KOPT-K1 (cell line): ENCODE measurements around the gene MCCC1.
"Not testable (repeated sequence)": the region's sequence is repeated elsewhere in the genome, so short reads cannot be mapped to it uniquely, and the experiment has no call there.

Experiments
- H3K27ac ChIP-seq: fragments of 200-600 bp; sonication (generic); 2 replicates; pipeline ENCODE4 v1.5.1; 2016; ENCODE audit warnings: antibody characterized with exemption, mild to moderate bottlenecking, low read depth, low read length; ENCODE audit not compliant: poor library complexity, severe bottlenecking
- H3K36me3 ChIP-seq: fragments of 200-600 bp; sonication (generic); 2 replicates; pipeline ENCODE4 v1.5.1; 2017; ENCODE audit warnings: antibody characterized with exemption, mild to moderate bottlenecking, low read length, moderate library complexity; ENCODE audit not compliant: insufficient read depth
- H3K9me3 ChIP-seq: fragments of 200-600 bp; sonication (generic); 2 replicates; pipeline ENCODE4 v1.5.1; 2017; ENCODE audit warnings: antibody characterized with exemption, low read length, mild to moderate bottlenecking; ENCODE audit not compliant: insufficient read depth, poor library complexity, severe bottlenecking

Gene MCCC1

GRCh38 chr3:182999767-183000166, 99.5 kb downstream of the MCCC1 start:
- Histone ChIP-seq H3K9me3 (no peaks in the 10 kb centered on the region), H3K36me3 (no peaks in the 10 kb centered on the region), H3K27ac (no peak overlapping the region)

- H3K27ac ChIP-seq, H3K9me3 ChIP-seq, H3K36me3 ChIP-seq: not testable (repeated sequence)
Observed at GRCh38 chr3:182993486-182994201, 105.7 kb downstream of the MCCC1 start.

- no peak overlapping the region for H3K27ac ChIP-seq
- H3K36me3 ChIP-seq, result no peaks in the 10 kb centered on the region
- no peaks in the 10 kb centered on the region for H3K9me3 ChIP-seq
Observed at GRCh38 chr3:182989566-182989965, 109.7 kb downstream of the MCCC1 start.

DNA sequence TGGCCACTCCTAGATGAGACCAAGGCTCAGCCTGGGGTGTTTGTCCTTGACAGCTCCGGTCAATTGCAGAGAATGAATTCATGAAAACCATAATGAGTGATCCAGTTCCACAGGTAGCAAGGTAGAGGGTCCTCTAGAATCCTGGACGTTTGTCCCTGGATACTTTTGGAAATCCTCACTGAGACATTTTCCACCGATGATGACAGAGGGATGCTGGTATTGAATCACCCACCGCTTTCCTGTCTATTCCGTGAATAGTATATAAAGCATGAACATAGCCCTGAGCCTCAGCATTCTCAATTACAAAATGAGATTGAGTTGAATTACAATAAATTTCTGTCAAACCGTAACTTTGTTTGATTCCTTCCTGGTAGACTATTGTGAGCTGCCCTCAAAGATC, 113.3 kb downstream of the MCCC1 start:
- Histone ChIP-seq H3K9me3 (no peaks in the 10 kb centered on the region), H3K36me3 (no peaks in the 10 kb centered on the region), H3K27ac (no peak overlapping the region)

- H3K27ac ChIP-seq, result no peak overlapping the region
- H3K36me3 ChIP-seq, result no peaks in the 10 kb centered on the region
- no peaks in the 10 kb centered on the region for H3K9me3 ChIP-seq
Observed at GRCh38 chr3:182983876-182984275, 115.4 kb downstream of the MCCC1 start.

- peak overlapping the region; percentile 69 for H3K27ac ChIP-seq
- H3K36me3 ChIP-seq, result no peaks in the 10 kb centered on the region
- H3K9me3 ChIP-seq, result no peaks in the 10 kb centered on the region
Observed at GRCh38 chr3:182981038-182981380, 118.3 kb downstream of the MCCC1 start.

GRCh38 chr3:182980204-182981037, 118.9 kb downstream of the MCCC1 start, which contains the start of gene DCUN1D1:
Gene DCUN1D1, minus strand, starts transcription at chr3:182980538. Its CDS starts 49 bp downstream, at chr3:182980489.
- Histone ChIP-seq H3K27ac (peak within 1 kb of the TSS; percentile 69), H3K36me3 (no peaks in the 10 kb centered on the region), H3K9me3 (no peaks in the 10 kb centered on the region)

- H3K36me3 ChIP-seq, result no peaks in the 10 kb centered on the region
- peak overlapping the region; percentile 69 for H3K27ac ChIP-seq
- no peaks in the 10 kb centered on the region for H3K9me3 ChIP-seq
Observed at GRCh38 chr3:182979674-182980191, 119.6 kb downstream of the MCCC1 start.

DNA sequence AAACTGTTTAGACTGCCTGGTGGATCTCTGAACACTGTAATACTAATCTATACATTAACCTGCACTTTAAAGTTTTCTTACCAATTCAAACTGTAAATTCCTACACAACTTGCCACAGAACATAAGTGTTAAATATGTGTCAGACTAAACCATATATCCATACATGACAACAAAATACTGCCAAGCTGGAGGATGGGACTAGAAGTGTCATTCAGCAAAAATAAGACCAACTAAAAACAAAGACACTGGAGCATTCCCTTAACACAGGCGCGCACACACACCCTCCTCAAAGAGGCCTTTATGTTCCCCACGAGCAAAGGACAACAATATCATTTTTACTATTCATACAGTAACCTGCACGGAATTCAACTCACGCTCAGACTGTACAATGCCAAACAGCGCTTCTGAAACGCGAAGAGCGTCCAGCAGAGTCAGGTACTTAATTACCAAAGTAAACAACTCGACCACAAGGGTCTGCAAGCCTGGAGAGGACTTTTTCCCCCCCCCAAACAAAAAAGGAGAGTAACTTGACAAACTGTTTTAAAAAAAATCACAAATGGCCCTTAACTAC, 120.1 kb downstream of the MCCC1 start:
- Histone ChIP-seq H3K27ac (peak overlapping the region; percentile 69), H3K36me3 (no peaks in the 10 kb centered on the region), H3K9me3 (no peaks in the 10 kb centered on the region)

DNA sequence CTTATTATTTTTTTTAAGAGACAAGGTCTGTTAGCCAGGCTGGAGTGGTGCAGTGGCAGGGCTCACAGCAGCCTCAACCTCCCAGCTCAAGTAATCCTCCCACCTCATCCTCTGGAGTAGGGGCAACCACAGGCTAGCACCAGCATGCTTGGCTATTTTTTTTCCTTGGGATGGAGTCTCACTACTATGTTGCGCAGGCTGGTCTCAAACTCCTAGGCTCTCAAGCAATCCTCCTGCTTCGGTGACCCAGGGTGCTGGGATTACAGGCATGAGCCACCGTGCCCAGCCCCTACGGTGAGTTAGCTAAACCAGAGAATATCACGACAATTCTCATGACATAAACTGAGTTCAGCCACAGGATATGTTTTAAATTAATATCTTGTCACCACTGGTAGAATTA, 120.9 kb downstream of the MCCC1 start:
- no peaks in the 10 kb centered on the region for H3K9me3 ChIP-seq
- no peak overlapping the region for H3K27ac ChIP-seq

DNA sequence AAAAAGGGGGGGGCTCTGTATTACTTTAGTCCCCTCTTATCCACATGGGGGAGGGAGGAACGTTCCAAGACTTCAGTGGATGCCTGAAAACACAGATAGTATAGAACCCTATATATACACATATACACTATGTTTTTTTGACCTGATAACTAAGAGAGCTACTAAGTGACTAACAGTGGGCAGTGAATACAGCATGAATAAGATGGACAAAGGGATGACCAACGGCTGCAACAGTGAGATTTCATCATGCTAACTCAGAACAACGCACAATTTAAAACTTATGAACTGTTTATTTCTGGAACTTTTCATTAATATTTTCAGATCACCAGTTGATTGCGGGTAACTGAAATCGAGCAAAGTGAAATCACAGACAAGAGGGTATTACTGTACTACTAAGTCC, 126.2 kb downstream of the MCCC1 start:
- no peak overlapping the region for H3K27ac ChIP-seq
- no peaks in the 10 kb centered on the region for H3K36me3 ChIP-seq
- H3K9me3 ChIP-seq, result no peaks in the 10 kb centered on the region

More for the DNA sequence above, 120.9 kb downstream of the MCCC1 start:
- H3K36me3 ChIP-seq, result no peaks in the 10 kb centered on the region

DNA sequence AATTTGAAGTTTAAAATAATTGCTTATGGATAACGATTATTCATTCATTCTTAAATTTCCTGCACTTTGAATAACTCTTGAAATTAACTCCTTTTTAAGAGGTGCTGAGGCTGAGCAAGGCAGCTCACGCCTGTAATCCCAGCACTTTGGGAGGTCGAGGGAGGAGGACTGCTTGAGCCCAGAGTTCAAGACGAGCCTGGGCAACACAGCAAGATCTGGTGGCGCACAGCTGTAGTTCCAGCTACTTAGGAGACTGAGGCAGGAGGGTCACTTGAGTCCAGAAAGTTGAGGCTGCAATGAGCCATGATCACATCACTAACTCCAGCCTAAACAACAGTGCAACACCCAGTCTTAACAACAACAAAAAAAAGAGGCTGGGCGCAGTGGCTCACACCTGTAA, 126.9 kb downstream of the MCCC1 start:
- Histone ChIP-seq H3K9me3 (no peaks in the 10 kb centered on the region), H3K36me3 (no peaks in the 10 kb centered on the region), H3K27ac (no peak overlapping the region)

GRCh38 chr3:182971637-182972036, 127.7 kb downstream of the MCCC1 start:
- H3K9me3 ChIP-seq, result no peaks in the 10 kb centered on the region
- no peak overlapping the region for H3K27ac ChIP-seq
- H3K36me3 ChIP-seq, result no peaks in the 10 kb centered on the region

- Histone ChIP-seq H3K9me3 (no peaks in the 10 kb centered on the region), H3K27ac (no peak overlapping the region)
Observed at GRCh38 chr3:182970811-182971418, 128.4 kb downstream of the MCCC1 start.

DNA sequence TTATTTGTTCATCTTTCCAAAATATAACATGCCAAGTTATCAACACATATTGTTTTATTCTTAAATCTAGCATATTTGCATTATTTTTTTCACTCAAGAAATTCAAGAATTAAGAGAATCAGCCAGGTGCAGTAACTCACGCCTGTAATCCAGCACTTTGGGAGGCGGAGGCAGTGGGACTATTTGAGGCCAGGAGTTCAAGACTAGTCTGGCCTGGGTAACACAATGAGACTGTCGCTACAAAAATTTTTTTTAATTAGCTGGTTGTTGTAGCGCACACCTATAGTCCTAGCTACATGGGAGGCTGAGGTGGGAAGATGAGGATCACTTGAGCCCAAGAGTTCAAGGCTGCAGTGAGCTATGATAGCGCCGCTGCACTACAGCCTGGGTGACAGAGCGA, 129.4 kb downstream of the MCCC1 start:
- Histone ChIP-seq H3K9me3 (no peaks in the 10 kb centered on the region), H3K27ac (no peak overlapping the region), H3K36me3 (no peaks in the 10 kb centered on the region)

More at GRCh38 chr3:182970811-182971418, 128.4 kb downstream of the MCCC1 start:
- no peaks in the 10 kb centered on the region for H3K36me3 ChIP-seq
